D721Med (cell line): ENCODE data around the gene ADSS1.

Experiments used
- DNase-seq: peaks from one replicate; pipeline ENCODE4 v3.0.0; 2011; ENCODE audit warnings: low spot score; ENCODE audit not compliant: insufficient read length
- FAIRE-seq: peaks from 2 replicates; lab custom pipeline; 2011; peaks lifted over from hg19 to GRCh38; lab: Jason Lieb, UNC
- CTCF ChIP-seq: IDR thresholded peaks from 2 replicates; pipeline ENCODE4 v1.5.1; 2012; ENCODE audit warnings: mild to moderate bottlenecking, control low read depth; ENCODE audit not compliant: insufficient read depth; ENCODE audit errors: missing control alignments

Gene ADSS1

GRCh38 chr14:104794631-104794992 lies 70.6 kb downstream of the ADSS1 start:
- TF ChIP-seq CTCF: no peak
- FAIRE-seq: no peak
- no peak for DNase-seq

GRCh38 chr14:104794993-104795780 lies 71.2 kb downstream of the ADSS1 start, which contains the start of gene AKT1:
TSS of gene AKT1 (minus strand) at chr14:104795748. CDS start at chr14:104792643, 3,105 bp downstream.
- DNase-seq (no peak), FAIRE-seq (no peak)
- TF ChIP-seq CTCF: no peak

GRCh38 chr14:104795781-104796686 lies 72.0 kb downstream of the ADSS1 start:
- no peak for TF ChIP-seq CTCF
- FAIRE-seq (no peak), DNase-seq (peak; percentile 95)

- DNase-seq (no peak), FAIRE-seq (no peak)
Measured at GRCh38 chr14:104796687-104797081, 72.7 kb downstream of the ADSS1 start.

More at GRCh38 chr14:104796687-104797081, 72.7 kb downstream of the ADSS1 start:
- no peak for TF ChIP-seq CTCF
